ENCODE data around the gene PTPMT1. TPM values are rescaled to one million over a fixed set of nuclear protein-coding genes. Genes with fewer than 3 reads are reported as not detected.
A peak's percentile ranks its signal among the peaks of the same experiment; 100 is the strongest.

Gene PTPMT1
- total RNA-seq, 2 donors from 2014 or later = 17.8 to 39.1 TPM

DNA sequence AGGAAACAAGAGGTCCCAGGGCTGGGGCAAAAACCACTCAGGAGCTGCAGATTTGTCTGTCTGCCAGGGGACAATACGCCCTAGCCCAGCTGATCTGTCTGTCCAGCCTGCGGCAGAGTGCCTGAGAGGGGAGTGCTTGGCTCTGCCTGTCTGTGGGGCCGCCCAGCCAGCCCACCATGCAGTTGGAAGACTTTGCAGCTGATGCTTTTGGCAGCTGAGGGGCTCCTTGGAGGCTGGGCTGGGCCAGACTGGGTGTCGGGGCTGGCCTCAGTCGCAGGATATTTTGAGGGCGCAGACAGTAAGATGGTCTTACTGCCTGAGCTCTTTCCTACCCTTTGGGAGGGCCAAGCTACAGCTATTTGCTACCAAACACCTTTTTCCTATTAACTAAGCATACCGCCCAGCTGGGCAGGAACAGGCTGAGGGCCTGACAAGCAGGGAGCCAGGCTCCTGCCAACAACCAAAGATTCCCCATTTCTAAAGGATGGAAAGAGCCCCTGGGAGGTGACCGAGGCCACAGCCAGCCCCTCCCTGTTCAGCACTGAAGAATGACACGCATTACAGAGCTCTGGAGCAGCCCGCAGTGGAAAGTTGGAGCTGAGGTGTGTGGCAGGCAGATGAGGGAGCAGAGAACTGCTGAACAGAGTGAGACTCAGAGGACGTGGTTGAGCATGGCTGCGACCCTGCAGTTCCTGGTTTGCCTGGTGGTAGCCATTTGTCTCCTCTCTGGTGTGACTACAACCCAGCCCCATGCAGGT lies 20.9 kb downstream of the PTPMT1 start, which contains the start of gene FAM180B:
Gene FAM180B (plus strand): TSS at position 581 of the 758 bp plus-strand sequence. CDS start 91 bp downstream, at position 672.
- Mint-ChIP-seq H3K27me3 (no peaks in the 10 kb centered on the region), H3K36me3 (ENCODE audit: low read depth) (peaks cover 44% of the 10 kb centered on the region), H3K9me3 (no peaks in the 10 kb centered on the region), H3K4me1 (no peaks in the 10 kb centered on the region), H3K27ac (no peak within 1 kb of the TSS), H3K4me3 (no peak within 1 kb of the TSS)
- no peak for ATAC-seq (replicated peaks)

DNA sequence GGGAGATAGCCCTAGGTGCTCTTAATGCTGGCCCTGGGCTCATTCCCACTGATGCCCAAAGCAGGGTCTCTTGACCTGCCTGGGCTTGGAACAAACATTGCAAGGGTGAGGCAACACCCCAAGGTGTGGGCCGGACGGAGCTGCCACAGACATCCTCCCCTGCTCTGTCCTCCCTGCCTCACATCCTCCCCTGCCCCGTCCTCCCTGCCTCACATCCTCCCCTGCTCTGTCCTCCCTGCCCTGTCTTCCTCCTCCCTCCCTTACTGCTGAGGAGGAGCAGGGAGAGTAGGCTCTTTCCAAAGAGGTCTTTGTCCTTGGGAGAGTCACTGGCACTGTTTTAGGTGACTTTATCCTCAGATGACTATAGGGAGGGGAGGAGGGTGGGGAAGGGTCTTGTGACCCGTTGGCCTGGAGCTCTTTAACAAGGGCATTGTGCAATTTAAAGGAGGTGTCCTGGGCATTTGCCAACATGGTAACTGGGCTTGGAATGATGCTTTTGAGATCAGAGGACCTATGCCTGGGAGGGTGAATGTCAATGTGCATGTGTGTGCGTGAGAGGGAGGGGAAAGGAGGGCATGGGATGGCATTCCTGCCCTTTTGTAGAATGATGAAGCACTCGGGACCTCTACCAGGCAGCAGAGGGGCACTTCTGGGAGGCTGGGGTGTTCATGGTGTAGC lies 21.8 kb downstream of the PTPMT1 start:
- Mint-ChIP-seq H3K4me1 (no peaks in the 10 kb centered on the region), H3K27ac (no peak overlapping the region), H3K36me3 (ENCODE audit: low read depth) (peaks cover 35% of the 10 kb centered on the region), H3K4me3 (no peak overlapping the region), H3K27me3 (no peaks in the 10 kb centered on the region), H3K9me3 (no peaks in the 10 kb centered on the region)
- peak; percentile 19 for ATAC-seq (replicated peaks)

DNA sequence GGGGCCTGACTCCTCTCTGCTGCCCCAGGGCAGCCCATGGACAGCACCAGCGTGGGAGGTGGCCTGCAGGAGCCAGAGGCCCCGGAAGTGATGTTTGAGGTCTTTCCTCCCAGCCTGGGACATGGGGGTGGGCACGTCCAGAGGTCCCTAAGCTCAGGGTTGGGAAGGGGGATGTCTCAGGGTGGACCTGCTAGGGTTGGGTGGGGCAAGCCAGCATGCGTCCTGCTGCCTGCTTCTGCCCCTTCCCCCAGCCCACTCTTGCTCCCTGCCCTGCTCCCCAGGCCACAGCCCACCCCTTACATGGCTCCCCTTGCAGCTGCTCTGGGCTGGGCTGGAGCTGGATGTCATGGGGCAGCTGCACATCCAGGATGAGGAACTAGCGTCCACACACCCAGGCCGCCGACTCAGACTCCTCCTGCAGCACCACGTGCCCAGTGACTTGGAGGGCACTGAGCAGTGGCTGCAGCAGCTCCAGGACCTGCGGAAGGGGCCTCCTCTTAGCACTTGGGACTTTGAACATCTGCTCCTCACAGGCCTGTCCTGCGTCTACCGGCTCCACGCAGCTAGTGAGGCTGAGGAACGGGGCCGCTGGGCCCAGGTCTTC lies 22.4 kb downstream of the PTPMT1 start:
- Mint-ChIP-seq H3K27ac (no peak overlapping the region), H3K4me1 (no peaks in the 10 kb centered on the region), H3K36me3 (ENCODE audit: low read depth) (peaks cover 29% of the 10 kb centered on the region), H3K9me3 (no peaks in the 10 kb centered on the region), H3K4me3 (no peak overlapping the region), H3K27me3 (no peaks in the 10 kb centered on the region)
- no peak for ATAC-seq (replicated peaks)

DNA sequence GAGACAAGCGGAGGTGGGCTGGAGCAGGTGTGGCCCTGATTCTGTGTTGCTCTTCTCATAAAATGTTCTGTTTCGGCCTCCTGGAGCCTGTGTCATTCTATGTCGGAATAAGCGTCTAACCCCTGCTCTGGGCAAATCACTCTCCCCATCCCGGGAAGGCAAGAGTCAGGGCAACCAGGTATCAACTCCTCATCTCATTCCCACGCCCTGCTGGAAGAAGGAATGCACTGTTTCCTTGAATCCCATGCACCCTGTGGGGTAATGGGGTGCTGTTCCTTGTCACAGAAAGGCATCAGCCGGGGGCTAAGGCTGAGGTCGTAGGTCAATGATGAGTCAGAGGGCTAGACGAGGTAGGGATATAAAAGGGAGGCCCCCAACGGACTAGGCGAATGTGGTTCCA lies 23.7 kb downstream of the PTPMT1 start:
- H3K9me3 Mint-ChIP-seq = no peaks in the 10 kb centered on the region
- no peaks in the 10 kb centered on the region for H3K4me1 Mint-ChIP-seq
- H3K27ac Mint-ChIP-seq = no peak overlapping the region
- peaks cover 8% of the 10 kb centered on the region for H3K27me3 Mint-ChIP-seq
- peaks cover 16% of the 10 kb centered on the region for H3K36me3 Mint-ChIP-seq (ENCODE audit: low read depth)
- no peak overlapping the region for H3K4me3 Mint-ChIP-seq
- no peak for ATAC-seq (replicated peaks)

DNA sequence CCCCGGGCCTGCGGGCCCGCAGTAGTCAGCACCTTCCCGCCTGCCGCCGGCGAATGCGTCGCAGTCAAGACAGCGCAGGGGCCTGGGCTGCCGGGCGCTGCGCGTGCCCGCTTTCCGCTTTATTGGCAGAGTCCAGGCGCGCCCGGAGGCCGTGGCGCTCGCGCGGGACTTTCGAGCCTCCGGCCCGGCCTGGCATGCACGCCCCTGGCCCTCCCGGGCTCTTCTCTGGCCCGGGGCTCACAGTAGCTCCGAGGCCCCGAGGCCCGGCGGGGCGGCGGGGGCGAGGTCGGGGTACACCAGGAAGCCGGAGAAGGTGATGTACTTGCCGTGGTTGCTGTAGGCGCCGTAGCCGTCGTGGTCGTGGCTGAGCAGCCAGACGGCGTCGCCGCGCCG lies 24.2 kb downstream of the PTPMT1 start:
- H3K27me3 Mint-ChIP-seq = peaks cover 11% of the 10 kb centered on the region
- no peaks in the 10 kb centered on the region for H3K9me3 Mint-ChIP-seq
- H3K36me3 Mint-ChIP-seq (ENCODE audit: low read depth) = peaks cover 11% of the 10 kb centered on the region
- ATAC-seq (replicated peaks) = no peak
- no peak overlapping the region for H3K4me3 Mint-ChIP-seq
- peaks cover 3% of the 10 kb centered on the region for H3K4me1 Mint-ChIP-seq
- no peak overlapping the region for H3K27ac Mint-ChIP-seq

DNA sequence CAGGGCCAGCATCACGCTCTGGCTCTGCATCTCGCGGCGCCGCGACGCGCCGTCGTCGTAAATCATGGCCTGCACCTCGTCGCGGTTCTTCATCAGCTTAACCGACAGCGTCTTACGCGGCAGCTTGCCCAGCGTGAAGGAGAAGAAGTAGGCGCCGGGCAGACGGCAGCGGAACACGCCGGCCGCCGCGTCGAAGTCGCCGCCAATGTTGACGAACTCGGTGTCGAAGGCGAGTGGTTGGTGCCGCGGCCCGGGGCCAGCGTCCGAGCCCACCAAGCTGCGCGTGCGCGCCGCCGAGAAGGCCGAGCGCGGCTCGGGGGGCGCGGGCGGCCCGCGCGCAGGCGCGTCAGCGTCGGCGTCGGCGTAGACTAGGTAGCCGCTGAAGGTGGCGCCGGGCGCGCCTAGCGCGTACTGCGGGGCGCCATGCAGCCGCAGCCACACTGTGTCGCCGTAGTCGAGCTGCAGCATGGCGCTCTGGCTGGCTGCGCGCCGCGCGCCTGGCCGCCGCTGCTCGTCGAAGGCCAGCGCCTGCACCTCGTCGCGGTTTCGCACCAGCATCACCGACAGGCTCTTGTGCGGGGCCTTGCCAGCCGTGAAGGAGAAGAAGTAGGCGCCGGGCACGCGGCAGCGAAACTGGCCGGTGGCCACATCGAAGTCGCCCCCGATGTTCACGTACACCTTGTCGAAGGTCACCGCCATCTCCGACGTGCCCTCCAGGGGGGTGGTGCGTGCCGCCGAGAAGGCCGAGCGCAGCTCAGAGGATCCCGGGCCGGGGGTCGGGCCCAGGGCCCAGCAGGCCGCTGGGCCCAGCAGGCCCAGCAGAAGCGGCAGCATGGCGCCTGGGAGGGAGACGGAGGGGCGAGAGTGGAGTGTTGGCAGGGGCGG lies 24.8 kb downstream of the PTPMT1 start:
- no peaks in the 10 kb centered on the region for H3K9me3 Mint-ChIP-seq
- H3K27me3 Mint-ChIP-seq = peaks cover 15% of the 10 kb centered on the region
- H3K4me3 Mint-ChIP-seq = no peak overlapping the region
- H3K27ac Mint-ChIP-seq = no peak overlapping the region
- H3K36me3 Mint-ChIP-seq (ENCODE audit: low read depth) = peaks cover 5% of the 10 kb centered on the region
- peaks cover 5% of the 10 kb centered on the region for H3K4me1 Mint-ChIP-seq
- ATAC-seq (replicated peaks) = no peak

DNA sequence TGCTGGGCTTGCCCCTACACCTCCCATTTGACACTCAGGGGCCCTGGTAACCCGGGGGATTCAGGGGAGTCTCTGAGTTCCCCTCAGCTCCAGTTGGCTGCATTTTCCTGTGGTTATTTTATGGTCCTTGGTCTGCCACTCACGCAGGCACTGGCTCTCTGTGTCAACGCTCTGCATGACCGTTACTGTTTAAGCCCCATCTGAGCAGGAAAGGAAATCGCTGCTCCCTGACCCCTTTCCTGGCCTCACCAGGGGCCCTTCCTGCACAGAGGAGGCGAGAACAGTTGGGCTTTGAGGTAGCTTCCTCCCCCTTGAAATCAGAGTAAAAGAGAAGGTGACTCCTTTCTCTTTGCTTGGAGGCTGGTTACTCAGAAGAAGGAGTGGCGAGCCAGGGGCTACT lies 26.4 kb downstream of the PTPMT1 start:
- ATAC-seq (replicated peaks) = no peak
- no peak overlapping the region for H3K4me3 Mint-ChIP-seq
- peaks cover 23% of the 10 kb centered on the region for H3K27me3 Mint-ChIP-seq
- H3K27ac Mint-ChIP-seq = no peak overlapping the region
- peaks cover 9% of the 10 kb centered on the region for H3K36me3 Mint-ChIP-seq (ENCODE audit: low read depth)
- peaks cover 5% of the 10 kb centered on the region for H3K4me1 Mint-ChIP-seq
- no peaks in the 10 kb centered on the region for H3K9me3 Mint-ChIP-seq

DNA sequence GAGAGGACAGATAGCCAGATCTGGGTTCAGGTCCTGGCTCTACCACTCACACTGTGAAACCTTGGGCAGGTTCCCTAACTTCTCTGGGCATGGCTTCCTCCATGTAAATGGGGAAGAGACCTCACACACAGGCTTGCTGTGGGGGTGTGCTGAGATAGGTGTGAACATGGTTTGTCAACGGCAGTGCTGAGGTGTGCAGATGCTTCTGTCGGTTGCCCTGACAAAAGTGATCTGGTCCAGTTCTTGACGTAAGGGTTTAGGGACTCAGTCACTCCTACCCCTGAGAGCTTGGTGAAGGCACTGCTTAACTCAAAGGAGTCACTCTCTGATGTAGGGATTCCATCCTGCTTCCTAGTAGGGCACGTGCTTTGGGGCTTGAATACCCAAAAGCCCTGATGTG lies 26.9 kb downstream of the PTPMT1 start:
- peaks cover 23% of the 10 kb centered on the region for H3K27me3 Mint-ChIP-seq

DNA sequence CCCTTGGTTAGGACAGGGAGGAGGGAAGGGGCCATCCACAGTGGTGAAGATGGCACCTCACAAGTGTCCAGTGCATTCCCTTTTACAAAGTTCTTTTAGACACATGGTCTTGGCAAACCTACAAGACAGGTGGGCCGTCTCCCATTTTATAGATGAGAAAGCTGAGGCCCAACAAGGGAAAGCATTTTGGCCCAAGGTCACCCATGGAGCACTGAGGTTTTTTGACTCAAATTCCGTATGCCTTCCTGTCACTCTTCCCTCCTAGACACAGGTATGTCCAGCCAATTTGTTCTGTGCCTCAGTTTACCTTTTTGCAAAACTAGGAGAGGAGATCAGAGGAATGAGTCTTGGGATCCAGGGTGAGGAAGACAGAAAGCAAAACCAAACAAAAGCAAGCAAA lies 27.6 kb downstream of the PTPMT1 start:
- Mint-ChIP-seq H3K36me3 (ENCODE audit: low read depth) (peaks cover 9% of the 10 kb centered on the region), H3K27me3 (peaks cover 23% of the 10 kb centered on the region), H3K4me3 (no peak overlapping the region), H3K27ac (no peak overlapping the region), H3K9me3 (no peaks in the 10 kb centered on the region), H3K4me1 (peaks cover 5% of the 10 kb centered on the region)
- ATAC-seq (replicated peaks) = no peak

More for the DNA sequence above, 26.9 kb downstream of the PTPMT1 start:
- H3K36me3 Mint-ChIP-seq (ENCODE audit: low read depth) = peaks cover 9% of the 10 kb centered on the region
- peaks cover 5% of the 10 kb centered on the region for H3K4me1 Mint-ChIP-seq
- no peak for ATAC-seq (replicated peaks)
- H3K27ac Mint-ChIP-seq = no peak overlapping the region
- H3K4me3 Mint-ChIP-seq = no peak overlapping the region
- H3K9me3 Mint-ChIP-seq = no peaks in the 10 kb centered on the region

DNA sequence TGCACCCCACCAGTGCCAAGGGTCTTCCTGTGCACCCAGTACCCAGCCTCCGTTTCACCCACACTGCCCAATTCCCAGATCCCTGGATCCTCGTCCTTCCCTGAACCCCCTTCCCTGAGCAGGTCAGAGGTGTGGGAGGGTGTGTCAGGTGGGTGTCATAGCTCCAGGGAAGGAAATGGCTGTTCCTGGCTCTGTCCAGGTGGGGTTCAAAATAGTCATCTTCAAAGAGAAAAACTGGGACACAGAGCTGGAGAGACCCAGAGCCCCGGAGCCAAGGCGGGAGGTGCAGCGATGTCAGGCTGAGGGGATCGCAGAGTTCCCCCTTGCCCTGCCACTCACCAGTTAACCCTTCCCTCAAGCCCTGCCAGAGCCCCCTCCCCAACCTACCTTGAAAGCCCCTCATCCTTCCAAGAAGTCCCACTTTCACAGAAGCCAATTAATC lies 28.1 kb downstream of the PTPMT1 start:
- Mint-ChIP-seq H3K36me3 (ENCODE audit: low read depth) (peaks cover 9% of the 10 kb centered on the region), H3K27ac (no peak overlapping the region), H3K4me3 (no peak overlapping the region)

DNA sequence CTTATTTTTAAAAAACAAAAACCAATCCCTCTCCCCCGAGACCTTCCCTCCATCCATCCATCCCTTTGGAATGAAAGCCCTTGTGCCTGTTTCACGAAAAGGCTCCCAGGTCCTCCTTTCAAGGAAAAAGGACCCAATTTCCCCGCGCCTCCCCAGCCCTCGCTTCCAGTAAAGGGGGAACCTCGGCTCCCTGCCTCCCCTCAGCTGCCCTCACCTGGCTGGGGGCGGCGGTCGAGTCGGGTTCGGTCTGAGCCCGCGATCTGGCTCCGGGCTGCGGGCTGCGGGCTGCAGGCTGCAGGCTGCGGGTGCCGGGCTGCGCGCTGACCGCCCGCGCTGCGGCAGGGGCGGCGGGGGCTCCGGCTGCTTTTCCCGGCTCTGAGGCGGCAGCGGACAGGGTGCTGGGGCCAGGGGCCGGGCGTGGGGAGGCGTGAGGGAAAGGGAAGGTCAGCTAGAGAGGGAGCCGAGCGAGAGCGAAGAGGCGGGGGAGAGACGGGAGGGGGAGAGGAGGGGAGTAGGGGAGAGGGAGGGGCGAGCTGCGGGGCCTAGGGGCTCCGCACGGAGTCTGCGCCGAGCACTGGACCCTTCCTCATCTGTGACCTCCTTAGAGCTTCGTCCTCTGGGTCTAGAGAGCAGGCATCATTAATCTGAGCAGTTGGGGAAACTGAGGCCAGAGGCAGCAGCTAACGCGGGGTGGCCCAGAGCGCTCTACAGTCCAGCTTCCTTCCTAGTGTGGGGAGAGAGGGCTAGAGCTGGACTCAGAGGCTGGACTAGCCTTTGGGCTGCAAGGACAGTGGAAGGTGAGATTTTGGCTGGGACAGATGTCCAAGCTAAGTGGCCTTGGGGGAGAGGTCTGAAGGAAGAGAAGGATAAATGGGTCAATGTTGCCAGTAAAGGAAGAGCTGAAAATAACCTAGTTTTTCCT lies 28.8 kb downstream of the PTPMT1 start, which contains the start of gene C1QTNF4:
Gene C1QTNF4 (minus strand): TSS at position 478 of the 922 bp plus-strand sequence. CDS start 3,601 bp downstream, outside the sequence.
- H3K4me1 Mint-ChIP-seq = peaks cover 5% of the 10 kb centered on the region
- no peak for ATAC-seq (replicated peaks)
- H3K9me3 Mint-ChIP-seq = no peaks in the 10 kb centered on the region
- peaks cover 23% of the 10 kb centered on the region for H3K27me3 Mint-ChIP-seq
- no peak within 1 kb of the TSS for H3K4me3 Mint-ChIP-seq
- no peak within 1 kb of the TSS for H3K27ac Mint-ChIP-seq
- H3K36me3 Mint-ChIP-seq (ENCODE audit: low read depth) = peaks cover 9% of the 10 kb centered on the region

More for the DNA sequence above, 28.1 kb downstream of the PTPMT1 start:
- no peak for ATAC-seq (replicated peaks)
- H3K27me3 Mint-ChIP-seq = peaks cover 23% of the 10 kb centered on the region
- no peaks in the 10 kb centered on the region for H3K9me3 Mint-ChIP-seq
- H3K4me1 Mint-ChIP-seq = peaks cover 5% of the 10 kb centered on the region

DNA sequence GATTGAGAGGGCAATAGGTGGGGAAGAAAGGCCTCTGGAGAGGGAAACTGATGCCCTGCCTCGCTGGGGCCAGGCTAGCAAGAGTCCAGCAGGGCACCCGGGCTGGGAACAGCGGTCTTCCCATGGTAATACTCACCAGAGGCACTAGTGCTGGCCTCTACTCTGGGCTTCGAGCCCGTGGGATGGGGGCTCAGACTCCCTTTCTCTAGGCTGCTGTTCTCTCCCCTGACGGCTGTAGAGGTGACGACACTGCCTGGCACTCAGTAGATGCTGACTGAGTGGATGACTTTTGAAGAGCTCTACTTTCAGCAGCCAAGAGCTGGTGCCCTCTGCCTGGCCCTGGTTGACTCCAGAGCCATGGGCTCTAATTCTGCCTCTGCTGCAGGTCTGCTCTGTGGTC lies 29.6 kb downstream of the PTPMT1 start:
- H3K9me3 Mint-ChIP-seq = no peaks in the 10 kb centered on the region
- no peak for ATAC-seq (replicated peaks)
- no peak overlapping the region for H3K4me3 Mint-ChIP-seq
- H3K4me1 Mint-ChIP-seq = peaks cover 5% of the 10 kb centered on the region
- H3K27me3 Mint-ChIP-seq = peaks cover 23% of the 10 kb centered on the region
- peaks cover 9% of the 10 kb centered on the region for H3K36me3 Mint-ChIP-seq (ENCODE audit: low read depth)
- H3K27ac Mint-ChIP-seq = no peak overlapping the region

DNA sequence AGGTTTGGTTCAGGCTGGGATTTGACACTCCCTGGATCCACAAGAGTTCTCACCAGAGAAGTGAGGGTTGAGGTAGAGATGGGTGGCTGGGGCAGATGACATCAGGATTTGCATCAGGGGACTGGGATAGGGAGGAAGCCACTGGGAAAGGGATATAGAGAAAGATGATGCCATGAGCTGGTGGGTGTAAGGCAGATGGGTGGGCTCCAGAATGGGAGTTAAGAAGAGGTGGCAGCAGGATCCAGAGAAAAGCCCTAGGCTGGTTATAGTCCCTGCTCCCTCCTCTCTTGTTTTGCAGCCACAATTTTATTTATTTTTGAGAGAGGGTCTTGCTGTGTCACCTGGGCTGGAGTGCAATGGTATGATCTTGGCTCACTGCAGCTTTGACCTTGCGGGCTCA lies 30.6 kb downstream of the PTPMT1 start:
- H3K4me1 Mint-ChIP-seq = peaks cover 5% of the 10 kb centered on the region
- H3K27me3 Mint-ChIP-seq = peaks cover 23% of the 10 kb centered on the region
- H3K27ac Mint-ChIP-seq = no peak overlapping the region
- no peak overlapping the region for H3K4me3 Mint-ChIP-seq
- no peak for ATAC-seq (replicated peaks)
- H3K36me3 Mint-ChIP-seq (ENCODE audit: low read depth) = peaks cover 9% of the 10 kb centered on the region
- no peaks in the 10 kb centered on the region for H3K9me3 Mint-ChIP-seq

Data from activated T-helper 17 cell treated with anti-CD3 and anti-CD28 coated beads, Interleukin-2, amount 50 U/mL, for 72 hours (primary cell).